AG04450 (cell line): Measurements from ENCODE around the gene SGK1. TPM values are rescaled to one million over a fixed set of nuclear protein-coding genes. Genes with fewer than 3 reads are reported as not detected.

Experiments
- CTCF ChIA-PET: fragments of 300-600, 350-600 bp; formaldehyde crosslinking; extraction: SDS; loops from one replicate; lab custom pipeline; 2022; ENCODE audit warnings: antibody characterized with exemption, inconsistent platforms; lab: Charles Lee
- POLR2A ChIA-PET: fragments of 350-600 bp; formaldehyde crosslinking; extraction: SDS; loops from one replicate; lab custom pipeline; 2021; ENCODE audit warnings: antibody characterized with exemption, inconsistent platforms; lab: Yijun Ruan, JAX
- DNase-seq: peaks from one replicate; pipeline ENCODE4 v3.0.0-alpha.2; 2011; ENCODE audit warnings: low read depth, low spot score
- H3K27ac ChIP-seq: one replicate; pipeline ENCODE4 v1.5.1; 2012; ENCODE audit warnings: low read depth, low read length, control low read depth
- H3K27me3 ChIP-seq: one replicate; pipeline ENCODE4 v1.6.0; 2012; ENCODE audit warnings: low read length; ENCODE audit not compliant: control insufficient read depth, insufficient read depth
- H3K4me3 ChIP-seq: 2 replicates; pipeline ENCODE4 v1.5.1; 2011; ENCODE audit warnings: mild to moderate bottlenecking, low read depth, low read length, control low read depth
- H3K9me3 ChIP-seq: 2 replicates; pipeline ENCODE4 v1.5.1; 2012; ENCODE audit warnings: low read length; ENCODE audit not compliant: control insufficient read depth, insufficient read depth
- CTCF ChIP-seq: IDR thresholded peaks from 2 replicates; pipeline ENCODE4 v1.5.1; 2011; ENCODE audit warnings: low read depth, low read length, control low read depth, inconsistent platforms
- polyA plus RNA-seq: library from polyadenylated mRNA; depleted of rRNA; stranded (reverse); fragments of >200 nt; gene quantifications from 2 replicates; pipeline ENCODE4 v1.2.3, GENCODE V29; 2011

Gene SGK1
- polyA plus RNA-seq, 1 experiment = 120 TPM

- DNase-seq = no peak
- ChIA-PET CTCF (interaction anchor here (1.0 to 1.2 kb wide), 2 partner anchors 61 to 469 kb away, joined by 3 to 4 read pairs; no protein-coding TSS in a partner anchor), POLR2A (interaction anchor here (0.6 kb wide), 1 partner anchor 649 kb away, joined by 3 read pairs; no protein-coding TSS in a partner anchor)
- H3K9me3 ChIP-seq = no peaks in the 10 kb centered on the region
- no peaks in the 10 kb centered on the region for H3K27me3 ChIP-seq
- H3K4me3 ChIP-seq = peak overlapping the region; percentile 94
- no peak overlapping the region for H3K27ac ChIP-seq
- TF ChIP-seq CTCF = no peak
Measured at GRCh38 chr6:134172020-134172705, 145.7 kb downstream of the SGK1 start.

- TF ChIP-seq CTCF = no peak
- peak overlapping the region; percentile 94 for H3K4me3 ChIP-seq
- CTCF ChIA-PET = interaction anchor here (1.0 to 1.2 kb wide), 2 partner anchors 60 to 469 kb away, joined by 3 to 4 read pairs; no protein-coding TSS in a partner anchor
- no peak for DNase-seq
- no peak overlapping the region for H3K27ac ChIP-seq
- H3K9me3 ChIP-seq = no peaks in the 10 kb centered on the region
- POLR2A ChIA-PET = interaction anchor here (0.6 to 0.7 kb wide), 2 partner anchors 8 to 650 kb away, joined by 3 read pairs; no protein-coding TSS in a partner anchor
- H3K27me3 ChIP-seq = no peaks in the 10 kb centered on the region
Measured at GRCh38 chr6:134171517-134171916, 146.4 kb downstream of the SGK1 start.

- ChIA-PET POLR2A (no interaction called here), CTCF (interaction anchor here (1.2 kb wide), 1 partner anchor 59 kb away, joined by 4 read pairs; no protein-coding TSS in a partner anchor)
- H3K4me3 ChIP-seq = peak overlapping the region; percentile 94
- no peaks in the 10 kb centered on the region for H3K9me3 ChIP-seq
- H3K27me3 ChIP-seq = no peaks in the 10 kb centered on the region
- DNase-seq = no peak
- TF ChIP-seq CTCF = peak; percentile 12; the same call in 1 of the 2 replicates
- H3K27ac ChIP-seq = no peak overlapping the region
Measured at GRCh38 chr6:134170844-134171243, 147.1 kb downstream of the SGK1 start.

GRCh38 chr6:134169871-134170486 lies 147.9 kb downstream of the SGK1 start:
- H3K9me3 ChIP-seq = no peaks in the 10 kb centered on the region
- ChIA-PET CTCF (interaction anchor here (0.8 kb wide), 1 partner anchor 713 kb away, joined by 3 read pairs; no protein-coding TSS in a partner anchor), POLR2A (interaction anchor here (0.6 kb wide), 1 partner anchor 200 kb away, joined by 9 read pairs; no protein-coding TSS in a partner anchor)
- DNase-seq = no peak
- no peak overlapping the region for H3K27ac ChIP-seq
- TF ChIP-seq CTCF = no peak
- no peaks in the 10 kb centered on the region for H3K27me3 ChIP-seq
- peak overlapping the region; percentile 94 for H3K4me3 ChIP-seq
